ENCODE measurements around the gene RNF115.
"Not testable (repeated sequence)": the region's sequence is repeated elsewhere in the genome, so short reads cannot be mapped to it uniquely, and the experiment has no call there.

Gene RNF115

GRCh38 chr1:145771056-145771455 lies 52.8 kb downstream of the RNF115 start:
- no peak for DNase-seq

DNA sequence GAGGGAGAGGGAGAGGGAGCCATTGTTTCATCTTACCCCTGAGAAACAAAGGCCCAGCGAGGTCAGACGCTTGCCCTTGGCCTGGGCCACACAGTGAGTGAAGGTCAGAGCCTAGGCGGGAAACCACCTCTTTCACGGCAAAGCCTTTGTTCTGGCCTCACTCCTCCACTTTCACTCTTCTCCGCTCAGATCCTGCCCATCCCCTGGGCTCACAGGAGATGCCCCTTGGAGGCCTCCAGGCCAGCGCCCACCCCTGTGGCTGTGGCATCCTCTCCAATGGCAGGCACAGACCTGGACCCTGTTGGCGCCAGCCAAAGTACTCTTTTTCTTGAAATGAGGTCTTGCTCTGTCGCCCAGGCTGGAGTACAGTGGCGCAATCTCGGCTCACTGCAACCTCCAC lies 55.9 kb downstream of the RNF115 start:
- not testable (repeated sequence) for DNase-seq

DNA sequence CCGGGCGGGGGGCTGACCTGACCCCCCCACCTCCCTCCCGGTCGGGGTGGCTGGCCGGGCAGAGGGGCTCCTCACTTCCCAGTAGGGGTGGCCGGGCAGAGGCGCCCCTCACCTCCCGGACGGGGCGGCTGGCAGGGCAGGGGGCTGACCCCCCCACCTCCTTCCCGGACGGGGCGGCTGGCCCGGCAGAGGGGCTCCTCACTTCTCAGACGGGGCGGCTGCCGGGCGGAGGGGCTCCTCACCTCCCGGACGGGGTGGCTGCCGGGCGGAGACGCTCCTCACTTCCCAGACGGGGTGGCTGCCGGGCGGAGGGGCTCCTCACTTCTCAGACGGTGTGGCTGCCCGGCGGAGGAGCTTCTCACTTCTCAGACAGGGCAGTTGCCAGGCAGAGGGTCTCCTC lies 57.0 kb downstream of the RNF115 start:
- not testable (repeated sequence) for DNase-seq

DNA sequence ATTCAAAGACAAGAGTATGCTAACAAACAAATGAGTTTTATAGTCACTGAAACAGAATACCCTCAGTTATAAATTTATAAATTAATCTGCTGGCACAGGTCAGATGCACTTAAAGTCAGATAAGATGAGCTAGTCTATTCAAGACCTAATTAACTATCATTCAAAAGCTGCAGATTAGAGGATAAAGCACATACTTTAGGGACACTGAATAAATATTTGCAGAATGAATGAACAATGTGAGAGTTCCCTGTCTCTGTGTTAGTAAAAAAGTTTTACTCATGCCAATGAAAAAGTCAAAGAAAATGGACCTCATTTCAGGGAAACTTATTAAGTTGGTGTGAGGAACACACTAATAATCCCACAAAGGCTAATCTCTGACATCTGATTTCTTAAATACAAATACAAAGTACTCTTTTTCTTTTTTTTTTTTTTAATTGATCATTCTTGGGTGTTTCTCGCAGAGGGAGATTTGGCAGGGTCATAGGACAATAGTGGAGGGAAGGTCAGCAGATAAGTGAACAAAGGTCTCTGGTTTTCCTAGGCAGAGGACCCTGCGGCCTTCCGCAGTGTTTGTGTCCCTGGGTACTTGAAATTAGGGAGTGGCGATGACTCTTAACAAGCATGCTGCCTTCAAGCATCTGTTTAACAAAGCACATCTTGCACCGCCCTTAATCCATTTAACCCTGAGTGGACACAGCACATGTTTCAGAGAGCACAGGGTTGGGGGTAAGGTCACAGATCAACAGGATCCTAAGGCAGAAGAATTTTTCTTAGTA lies 58.1 kb downstream of the RNF115 start:
- not testable (repeated sequence) for DNase-seq

- DNase-seq: not testable (repeated sequence)
These were observed 58.8 kb downstream of the RNF115 start for GRCh38 chr1:145765127-145765526.

GRCh38 chr1:145764231-145764940 lies 59.5 kb downstream of the RNF115 start:
- not testable (repeated sequence) for DNase-seq

- not testable (repeated sequence) for DNase-seq
These were observed 61.9 kb downstream of the RNF115 start for GRCh38 chr1:145762001-145762400.

GRCh38 chr1:145761498-145761897 lies 62.4 kb downstream of the RNF115 start:
- not testable (repeated sequence) for DNase-seq

DNA sequence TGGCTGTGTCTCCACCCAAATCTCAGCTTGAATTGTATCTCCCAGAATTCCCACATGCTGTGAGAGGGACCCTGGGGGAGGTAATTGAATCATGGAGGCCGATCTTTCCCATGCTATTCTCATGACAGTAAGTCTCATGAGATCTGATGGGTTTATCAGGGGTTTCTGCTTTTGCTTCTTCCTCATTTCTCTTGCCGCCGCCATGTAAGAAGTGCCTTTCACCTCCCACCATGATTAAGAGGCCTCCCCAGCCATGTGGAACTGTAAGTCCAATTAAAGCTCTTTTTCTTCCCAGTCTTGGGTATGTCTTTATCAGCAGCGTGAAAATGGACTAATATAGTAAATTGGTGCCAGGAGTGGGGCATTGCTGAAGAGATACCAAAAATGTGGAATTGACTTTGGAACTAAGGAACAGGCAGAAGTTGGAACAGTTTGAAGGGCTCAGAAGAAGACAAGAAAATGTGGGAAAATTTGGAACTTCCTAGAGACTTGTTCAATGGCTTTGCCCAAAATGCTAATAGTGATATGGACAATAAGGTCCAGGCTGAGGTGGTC lies 63.4 kb downstream of the RNF115 start:
- not testable (repeated sequence) for DNase-seq

GRCh38 chr1:145759721-145760120 lies 64.2 kb downstream of the RNF115 start:
- DNase-seq: no peak

- no peak for DNase-seq
These were observed 65.3 kb downstream of the RNF115 start for GRCh38 chr1:145758575-145758974.

- DNase-seq: no peak
These were observed 65.8 kb downstream of the RNF115 start for GRCh38 chr1:145758116-145758515.

- no peak for DNase-seq
These were observed 66.5 kb downstream of the RNF115 start for GRCh38 chr1:145757420-145757819.

GRCh38 chr1:145751491-145752037 lies 72.3 kb downstream of the RNF115 start:
- no peak for DNase-seq

GRCh38 chr1:145750426-145750825 lies 73.5 kb downstream of the RNF115 start:
- DNase-seq: no peak

DNA sequence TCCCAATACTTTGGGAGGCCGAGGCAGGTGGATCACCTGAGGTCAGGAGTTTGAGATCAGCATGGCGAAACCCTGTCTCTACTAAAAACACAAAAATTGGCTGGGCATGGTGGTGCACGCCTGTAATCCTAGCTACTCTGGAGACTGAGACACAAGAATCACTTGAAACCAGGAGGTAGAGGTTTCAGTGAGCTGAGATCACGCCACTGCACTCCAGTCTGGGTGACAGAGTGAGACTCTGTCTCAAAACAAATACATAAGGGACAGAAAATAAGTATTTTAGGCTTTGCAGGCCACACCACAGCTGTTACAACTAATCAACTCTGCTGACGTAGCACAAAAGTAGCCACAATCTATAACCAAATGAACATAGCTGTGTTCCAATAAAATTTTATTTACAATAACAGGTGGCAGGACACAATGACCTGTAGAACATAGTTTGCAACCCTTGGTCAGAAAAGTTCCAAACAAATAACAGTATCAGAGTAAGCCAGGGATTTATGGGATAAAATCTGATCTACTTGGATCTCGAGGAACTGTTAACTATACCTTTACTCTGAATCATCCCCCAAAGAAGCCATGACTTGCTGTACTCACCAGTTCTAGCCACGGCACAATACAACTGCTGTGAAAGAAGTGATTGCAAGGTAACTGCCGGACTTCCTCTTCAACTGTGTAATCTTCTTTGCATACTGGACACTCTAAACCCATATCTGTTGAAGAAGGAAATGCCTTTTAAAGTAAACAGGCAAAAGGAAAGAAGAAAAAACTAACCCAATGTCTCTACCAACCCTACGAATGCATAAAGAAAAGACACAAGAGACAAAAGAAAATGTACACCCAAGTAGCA lies 76.3 kb downstream of the RNF115 start:
- no peak for DNase-seq

- no peak for DNase-seq
These were observed 83.6 kb downstream of the RNF115 start for GRCh38 chr1:145740269-145740668.

- no peak for DNase-seq
These were observed 87.7 kb downstream of the RNF115 start for GRCh38 chr1:145736191-145736590.

- DNase-seq: no peak
These were observed 93.0 kb downstream of the RNF115 start for GRCh38 chr1:145730900-145731299.

DNA sequence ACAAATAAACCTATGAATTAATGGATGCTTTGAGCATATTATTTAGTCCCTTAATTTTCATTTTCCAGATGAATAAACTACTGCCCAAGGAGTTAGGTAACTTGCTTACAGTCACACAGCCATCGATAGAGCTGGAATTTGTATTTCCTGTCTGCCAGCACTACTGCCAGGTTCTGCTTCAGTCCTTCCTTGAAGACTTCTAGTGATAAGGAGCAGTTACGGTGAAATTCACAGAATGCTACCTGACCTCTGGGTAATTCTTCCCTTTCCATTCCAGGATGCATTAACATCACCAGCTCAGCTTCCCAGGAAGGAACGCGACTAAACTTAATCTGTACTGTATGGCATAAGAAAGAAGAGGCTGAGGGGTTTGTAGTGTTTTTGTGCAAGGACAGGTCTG lies 93.4 kb downstream of the RNF115 start:
- no peak for DNase-seq

DNA sequence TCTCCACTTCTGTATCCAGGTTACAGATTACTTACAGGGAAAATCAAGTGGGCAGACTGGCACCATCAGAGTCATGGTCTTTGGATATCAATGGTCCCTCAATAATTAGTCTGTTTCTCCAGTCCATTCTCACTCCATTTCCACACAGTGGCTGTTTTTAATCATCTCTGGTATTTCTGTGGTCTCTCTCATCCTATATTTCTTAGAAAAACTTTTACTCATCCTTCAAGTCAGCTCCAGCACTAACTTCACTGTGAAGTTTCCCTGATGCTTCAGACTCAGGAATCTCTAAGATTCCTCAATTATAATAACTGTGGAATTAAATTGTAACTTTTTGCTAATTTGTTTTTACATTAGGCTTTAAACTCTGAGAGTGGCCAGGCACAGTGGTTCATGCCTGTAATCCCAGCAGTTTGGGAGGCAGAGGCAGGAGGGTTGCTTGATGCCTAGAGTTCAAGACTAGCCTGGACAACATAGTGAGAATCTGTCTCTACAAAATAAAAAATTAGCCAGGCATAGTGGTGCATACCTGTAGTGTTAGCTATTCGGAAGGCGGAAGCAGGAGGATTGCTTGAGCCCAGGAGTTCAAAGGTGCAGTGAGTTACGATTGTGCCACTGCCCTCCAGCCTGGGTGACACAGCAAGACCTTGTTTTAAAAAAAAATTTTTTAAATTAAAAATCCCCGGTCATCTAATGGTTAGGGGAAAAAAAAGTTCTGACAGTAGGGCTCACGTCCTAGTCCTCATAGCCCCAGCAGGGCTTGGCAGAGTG lies 94.0 kb downstream of the RNF115 start:
- DNase-seq: no peak

DNA sequence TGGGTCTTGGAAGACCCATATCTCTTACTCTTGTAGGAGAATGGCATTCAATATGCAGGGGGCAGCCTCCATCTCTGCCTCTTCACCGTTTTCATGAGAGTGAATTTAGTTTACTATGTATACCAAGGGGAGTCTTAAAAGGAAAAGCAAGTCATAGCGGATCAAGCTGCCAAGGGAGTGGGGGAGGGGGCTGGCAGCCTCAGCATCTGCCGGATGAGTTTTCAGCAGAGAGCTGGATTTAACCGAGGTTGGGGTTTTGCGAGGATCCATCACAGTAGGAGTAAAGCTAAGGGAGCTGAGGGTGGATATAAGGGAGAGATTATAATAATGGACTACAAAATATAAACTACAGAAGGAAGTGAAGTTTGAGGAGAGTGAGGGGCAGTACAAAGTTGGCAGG lies 94.7 kb downstream of the RNF115 start:
- DNase-seq: no peak
